NOMO-1 (cell line): ENCODE data around the gene HOXA1.
A peak's percentile ranks its signal among the peaks of the same experiment; 100 is the strongest.

ENCODE experiments used
- DNase-seq, 2 experiments: peaks; one replicate each; lab custom pipeline; 2025; ENCODE audit not compliant: unreplicated experiment in 2 of 2; lab: John Stamatoyannopoulos, UW

HOXA1 gene

GRCh38 chr7:27106901-27107240 lies 11.1 kb upstream of the HOXA1 start:
- DNase-seq = no peak

GRCh38 chr7:27106181-27106900 lies 10.5 kb upstream of the HOXA1 start:
- DNase-seq = no peak

GRCh38 chr7:27105301-27106031 lies 9.7 kb upstream of the HOXA1 start:
- DNase-seq = no peak

DNA sequence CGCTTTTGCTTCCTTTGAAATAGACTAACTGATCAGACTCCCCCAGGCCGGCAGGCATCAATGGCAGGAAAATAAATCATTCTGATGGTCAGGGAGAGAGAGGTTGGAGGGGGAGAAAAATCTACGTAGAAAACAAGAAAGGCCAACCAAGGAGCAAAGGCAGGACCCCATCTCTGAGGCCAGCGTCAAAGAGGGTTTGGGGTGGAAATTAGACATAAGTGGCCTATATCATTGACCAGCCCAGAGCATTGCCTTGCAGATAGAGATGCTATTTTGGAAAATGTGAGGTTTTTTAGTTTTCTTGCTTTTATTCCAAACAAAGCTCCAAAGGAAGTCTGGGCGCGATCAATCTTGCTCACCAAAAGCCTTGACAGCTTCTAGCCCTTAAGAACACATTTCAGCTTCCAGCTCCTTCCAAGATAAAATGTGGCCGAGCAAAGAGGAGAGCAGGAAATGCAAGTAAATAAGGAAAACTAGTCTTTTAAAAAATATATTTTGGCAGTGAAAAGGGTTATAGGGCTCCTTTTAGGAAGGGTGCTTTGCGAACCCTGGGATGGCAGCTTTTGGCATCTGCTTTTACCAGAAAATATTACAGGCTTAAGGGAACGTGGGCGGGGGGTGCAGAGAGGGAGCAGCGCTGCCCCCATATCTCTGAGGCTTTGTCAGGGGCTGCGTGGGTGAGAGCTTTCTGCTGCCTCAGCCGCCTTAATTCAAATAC lies 8.7 kb upstream of the HOXA1 start:
- DNase-seq = no peak

GRCh38 chr7:27103489-27104226 lies 7.9 kb upstream of the HOXA1 start:
- DNase-seq = no peak

- peak; percentile 27 to 29 for DNase-seq
Measured at GRCh38 chr7:27102581-27103442, 7.0 kb upstream of the HOXA1 start, which contains the start of gene HOXA2. Gene HOXA2 (minus strand): TSS chr7:27102683. CDS start chr7:27102500, 183 bp downstream.

GRCh38 chr7:27101957-27102580 lies 6.3 kb upstream of the HOXA1 start:
- DNase-seq = no peak

DNA sequence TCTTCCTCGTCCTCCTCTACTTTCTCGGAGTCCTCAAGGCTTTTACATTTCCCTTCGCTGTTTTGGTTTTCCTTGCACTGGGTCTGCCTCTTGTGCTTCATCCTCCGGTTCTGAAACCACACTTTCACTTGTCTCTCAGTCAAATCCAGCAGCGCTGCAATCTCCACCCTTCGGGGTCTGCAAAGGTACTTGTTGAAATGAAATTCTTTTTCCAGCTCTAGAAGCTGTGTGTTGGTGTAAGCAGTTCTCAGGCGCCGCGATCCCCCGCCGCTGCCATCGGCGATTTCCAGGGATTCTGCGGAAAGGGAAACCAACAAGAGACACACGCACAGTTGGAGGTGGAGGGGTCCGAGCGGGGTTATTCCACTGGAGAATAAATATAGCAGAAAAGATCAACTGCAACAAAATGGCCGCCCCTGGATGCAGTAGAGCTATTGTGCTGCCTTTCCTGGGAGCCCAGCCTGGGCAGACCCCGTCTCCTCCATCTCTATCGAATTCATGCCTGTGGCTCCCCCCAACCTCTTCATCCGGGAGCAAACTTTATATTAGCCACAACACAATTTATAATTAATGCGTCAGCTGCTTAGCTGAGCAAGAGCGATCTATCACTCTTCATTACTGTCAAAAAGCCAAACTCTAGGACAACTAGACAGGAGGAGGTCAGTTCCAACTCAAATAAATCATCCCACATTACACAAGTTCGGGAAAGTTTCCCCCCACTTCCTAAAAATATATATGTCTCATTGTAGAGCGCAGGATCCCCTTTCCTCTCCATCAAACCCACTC lies 5.6 kb upstream of the HOXA1 start:
- no peak for DNase-seq

- no peak for DNase-seq
Measured at GRCh38 chr7:27100694-27101170, 4.9 kb upstream of the HOXA1 start.

DNA sequence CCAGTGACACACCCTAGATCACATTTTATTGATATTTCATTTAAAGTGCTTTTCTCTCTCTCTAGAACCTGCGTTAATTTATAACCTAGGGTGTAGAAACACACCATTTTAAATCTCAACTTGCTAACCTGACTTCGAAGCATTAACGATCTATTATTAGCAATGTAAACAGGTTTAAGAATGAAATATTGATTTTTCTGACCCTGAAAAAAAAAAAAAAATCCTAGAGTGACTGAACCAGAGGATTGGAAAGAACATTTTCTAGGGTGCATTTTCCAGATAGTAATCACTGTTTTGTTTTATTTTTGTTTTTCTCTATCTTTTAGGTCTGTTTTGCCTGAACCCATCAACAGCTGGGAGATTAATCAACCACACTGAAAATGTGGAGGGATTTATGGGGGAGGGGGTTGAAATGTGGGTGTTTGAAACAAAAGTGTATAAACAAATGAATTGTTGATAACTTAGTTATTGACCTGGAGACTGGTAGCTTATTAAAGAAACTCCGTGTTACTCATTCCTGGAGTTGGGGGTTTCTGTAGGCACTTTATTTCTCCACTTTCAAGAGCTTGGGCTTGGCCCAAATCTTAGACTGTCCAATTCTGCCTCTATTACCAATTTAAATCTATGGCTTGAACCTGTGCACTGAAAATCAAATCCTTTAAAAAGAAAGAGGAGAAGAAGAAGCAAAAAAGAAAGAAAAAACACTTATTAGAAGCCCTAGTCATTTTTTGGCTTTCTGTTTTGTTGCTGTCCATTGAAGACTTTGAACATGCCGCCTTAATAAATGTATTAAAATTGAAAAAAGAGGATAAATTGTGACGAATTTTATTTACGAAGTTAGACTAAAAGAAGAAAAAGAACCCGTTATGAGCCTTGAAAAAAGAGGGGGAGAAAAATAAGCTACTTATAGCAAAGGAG lies 3.9 kb upstream of the HOXA1 start:
- DNase-seq = no peak

- no peak for DNase-seq
Measured at GRCh38 chr7:27098578-27099451, 3.0 kb upstream of the HOXA1 start.

GRCh38 chr7:27097686-27098577 lies 2.1 kb upstream of the HOXA1 start:
- DNase-seq = no peak

- peak; percentile 30 to 42 for DNase-seq
Measured at GRCh38 chr7:27096768-27097514, 1.1 kb upstream of the HOXA1 start.

GRCh38 chr7:27095050-27095896 lies 527 bp downstream of the HOXA1 start:
- peak; percentile 26 to 29 for DNase-seq
